OCI-LY7 (cell line): ENCODE measurements around the gene MRPS17. TPM values are rescaled to one million over a fixed set of nuclear protein-coding genes. Genes with fewer than 3 reads are reported as not detected.
"Not testable (repeated sequence)": the region's sequence is repeated elsewhere in the genome, so short reads cannot be mapped to it uniquely, and the experiment has no call there.

Experiments used
- BruUV-seq: library from RNA; stranded (reverse); fragments of 400-500 nt; replicated peaks from 2 replicates; lab custom pipeline; 2021; lab: Mats Ljungman, UMichigan
- CTCF ChIA-PET: fragments of 300-600 bp; sonication (Branson Sonifier 250); formaldehyde crosslinking; loops from one replicate; lab custom pipeline; 2022; ENCODE audit warnings: antibody characterized with exemption; ENCODE audit not compliant: unreplicated experiment; lab: Charles Lee
- POLR2A ChIA-PET: fragments of 300-600 bp; sonication (Branson Sonifier 250); formaldehyde crosslinking; loops from one replicate; lab custom pipeline; 2022; ENCODE audit warnings: antibody characterized with exemption; lab: Charles Lee
- DNase-seq: peaks from one replicate; pipeline ENCODE4 v3.0.0-alpha.2; 2015; ENCODE audit warnings: low spot score
- H2AFZ ChIP-seq: fragments of 200-600 bp; sonication (generic), shearing (Covaris generic); 2 replicates; pipeline ENCODE4 v1.6.1; 2014; ENCODE audit warnings: mild to moderate bottlenecking, antibody characterized with exemption, low read length, moderate library complexity
- H3K27ac ChIP-seq: fragments of 200-600 bp; sonication (generic); 2 replicates; pipeline ENCODE4 v1.5.1; 2014; ENCODE audit warnings: mixed run types, low read depth, mild to moderate bottlenecking, moderate library complexity, low read length, inconsistent platforms; ENCODE audit not compliant: poor library complexity, severe bottlenecking
- H3K36me3 ChIP-seq: fragments of 200-600 bp; sonication (generic); 2 replicates; pipeline ENCODE4 v1.6.1; 2014; ENCODE audit warnings: mild to moderate bottlenecking, antibody characterized with exemption, low read length, moderate library complexity, mixed read lengths; ENCODE audit not compliant: insufficient read depth
- H3K4me1 ChIP-seq: fragments of 200-600 bp; sonication (generic); 2 replicates; pipeline ENCODE4 v1.5.1; 2014; ENCODE audit warnings: mild to moderate bottlenecking, low read length; ENCODE audit not compliant: insufficient read depth, poor library complexity, severe bottlenecking
- H3K4me2 ChIP-seq: fragments of 200-600 bp; sonication (generic); 2 replicates; pipeline ENCODE4 v1.6.1; 2014; ENCODE audit warnings: mild to moderate bottlenecking, low read length
- H3K4me3 ChIP-seq: fragments of 200-600 bp; sonication (generic); 2 replicates; pipeline ENCODE4 v1.5.1; 2014; ENCODE audit warnings: mild to moderate bottlenecking, low read depth, low read length; ENCODE audit not compliant: poor library complexity, severe bottlenecking
- H3K79me2 ChIP-seq: fragments of 200-600 bp; sonication (generic); 2 replicates; pipeline ENCODE4 v1.6.1; 2016; ENCODE audit warnings: low read depth, mild to moderate bottlenecking, low read length, moderate library complexity, mixed read lengths; ENCODE audit not compliant: insufficient read depth
- H3K9me2 ChIP-seq: fragments of 200-600 bp; sonication (generic); 2 replicates; pipeline ENCODE4 v1.6.1; 2016; ENCODE audit warnings: mild to moderate bottlenecking, low read length, mixed read lengths; ENCODE audit not compliant: insufficient read depth
- H3K9me3 ChIP-seq: fragments of 200-600 bp; sonication (generic); 2 replicates; pipeline ENCODE4 v1.6.1; 2014; ENCODE audit warnings: mild to moderate bottlenecking, mixed run types, low read length, mixed read lengths
- H4K20me1 ChIP-seq: fragments of 200-600 bp; sonication (generic); 2 replicates; pipeline ENCODE4 v1.6.1; 2014; ENCODE audit warnings: mild to moderate bottlenecking, antibody characterized with exemption, low read length, moderate library complexity, mixed read lengths; ENCODE audit not compliant: insufficient read depth
- EZH2phosphoT487 ChIP-seq: fragments of 200-600 bp; sonication (generic); IDR thresholded peaks from 2 replicates; pipeline ENCODE4 v1.6.1; 2018; ENCODE audit warnings: low read depth, borderline replicate concordance, mild to moderate bottlenecking, mixed run types, antibody characterized with exemption, low read length, moderate library complexity, mixed read lengths
- intact Hi-C: fragments of 100-400 bp; cut with micrococcal nuclease; formaldehyde crosslinking; loops from one replicate; pipeline ENCODE4 v1.10.0; 2022; ENCODE audit not compliant: unreplicated experiment
- total RNA-seq, 2 experiments: library from RNA; depleted of rRNA in 1 of 2; stranded (reverse); fragments of >200 nt in 1 of 2; shearing (Covaris generic) in 1 of 2; gene quantifications; 2 replicates each; pipeline ENCODE4 v1.2.3, GENCODE V29; 2014 to 2022
- TF ChIP-seq, protein P1 (sequence below): fragments of 200-600 bp; sonication (generic); conservative IDR thresholded peaks from 2 replicates; pipeline ENCODE4 v1.5.1; 2014; ENCODE audit warnings: mild to moderate bottlenecking, antibody characterized with exemption, low read length, moderate library complexity, mixed read lengths

MRPS17 gene
- total RNA-seq, 2 experiments from 2014 or later: 23.2 to 27.8 TPM

DNA sequence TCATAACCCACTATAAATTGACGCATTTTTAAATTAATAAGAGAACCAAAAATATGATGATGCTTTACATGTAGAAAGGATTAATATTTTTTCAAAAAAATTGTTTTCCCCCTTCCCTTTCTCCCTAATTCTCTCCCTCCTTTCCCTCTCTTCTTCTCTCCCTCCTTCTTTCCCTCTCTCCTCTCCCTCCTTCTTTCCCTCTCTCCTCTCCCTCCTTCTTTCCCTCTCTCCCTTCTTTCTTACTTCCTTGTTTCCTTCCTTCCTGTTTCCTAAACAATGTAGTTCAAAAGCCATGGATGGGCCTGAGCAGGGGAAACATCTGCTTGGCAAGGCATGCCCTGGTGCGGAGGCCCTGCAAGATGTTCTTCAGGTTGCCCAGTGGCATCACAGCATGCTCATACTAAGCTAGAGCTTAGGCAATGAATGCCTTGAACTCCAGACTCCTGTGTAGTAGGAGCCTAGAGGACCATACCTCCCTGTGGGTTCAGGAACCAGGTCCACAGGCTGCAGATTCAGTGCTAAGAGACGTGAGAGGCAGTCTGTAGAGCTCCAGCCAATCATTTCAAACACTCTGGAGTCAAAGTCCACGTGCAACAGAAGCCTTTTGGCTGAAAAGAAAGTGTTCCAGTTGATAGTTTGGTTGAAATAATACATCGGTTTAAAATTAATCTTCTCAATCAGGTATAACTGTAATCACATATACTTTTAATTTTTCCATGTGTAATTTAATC is 20.1 kb upstream of the MRPS17 start:
- Histone ChIP-seq H4K20me1 (no peaks in the 10 kb centered on the region), H3K4me1 (peaks cover 15% of the 10 kb centered on the region), H3K9me2 (no peaks in the 10 kb centered on the region), H3K79me2 (no peaks in the 10 kb centered on the region), H2AFZ (no peak overlapping the region), H3K4me3 (no peak overlapping the region), H3K27ac (no peak overlapping the region), H3K36me3 (no peaks in the 10 kb centered on the region), H3K9me3 (no peaks in the 10 kb centered on the region), H3K4me2 (no peak overlapping the region)
- intact Hi-C loops: no loop called here
- BruUV-seq: no TSS peak
- ChIA-PET POLR2A (no interaction called here), CTCF (no interaction called here)
- no peak for DNase-seq
- no peak for TF ChIP-seq EZH2phosphoT487
- TF ChIP-seq, protein P1, sequence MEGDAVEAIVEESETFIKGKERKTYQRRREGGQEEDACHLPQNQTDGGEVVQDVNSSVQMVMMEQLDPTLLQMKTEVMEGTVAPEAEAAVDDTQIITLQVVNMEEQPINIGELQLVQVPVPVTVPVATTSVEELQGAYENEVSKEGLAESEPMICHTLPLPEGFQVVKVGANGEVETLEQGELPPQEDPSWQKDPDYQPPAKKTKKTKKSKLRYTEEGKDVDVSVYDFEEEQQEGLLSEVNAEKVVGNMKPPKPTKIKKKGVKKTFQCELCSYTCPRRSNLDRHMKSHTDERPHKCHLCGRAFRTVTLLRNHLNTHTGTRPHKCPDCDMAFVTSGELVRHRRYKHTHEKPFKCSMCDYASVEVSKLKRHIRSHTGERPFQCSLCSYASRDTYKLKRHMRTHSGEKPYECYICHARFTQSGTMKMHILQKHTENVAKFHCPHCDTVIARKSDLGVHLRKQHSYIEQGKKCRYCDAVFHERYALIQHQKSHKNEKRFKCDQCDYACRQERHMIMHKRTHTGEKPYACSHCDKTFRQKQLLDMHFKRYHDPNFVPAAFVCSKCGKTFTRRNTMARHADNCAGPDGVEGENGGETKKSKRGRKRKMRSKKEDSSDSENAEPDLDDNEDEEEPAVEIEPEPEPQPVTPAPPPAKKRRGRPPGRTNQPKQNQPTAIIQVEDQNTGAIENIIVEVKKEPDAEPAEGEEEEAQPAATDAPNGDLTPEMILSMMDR: no peak

GRCh38 chr7:55939514-55940123 is 12.1 kb upstream of the MRPS17 start:
- ChIA-PET CTCF (no interaction called here), POLR2A (interaction anchor here (0.6 kb wide), 1 partner anchor 37 kb away, joined by 3 read pairs; no protein-coding TSS in a partner anchor)
- H4K20me1 ChIP-seq: no peaks in the 10 kb centered on the region
- no peaks in the 10 kb centered on the region for H3K79me2 ChIP-seq
- peaks cover 15% of the 10 kb centered on the region for H3K9me3 ChIP-seq
- no TSS peak for BruUV-seq
- no peak overlapping the region for H3K27ac ChIP-seq
- no peaks in the 10 kb centered on the region for H3K9me2 ChIP-seq
- intact Hi-C loops: no loop called here
- no peak for DNase-seq
- H3K4me1 ChIP-seq: no peaks in the 10 kb centered on the region
- H3K4me3 ChIP-seq: no peak overlapping the region
- no peak overlapping the region for H3K4me2 ChIP-seq
- TF ChIP-seq, protein P1: no peak
- TF ChIP-seq EZH2phosphoT487: no peak
- H3K36me3 ChIP-seq: no peaks in the 10 kb centered on the region
- no peak overlapping the region for H2AFZ ChIP-seq

DNA sequence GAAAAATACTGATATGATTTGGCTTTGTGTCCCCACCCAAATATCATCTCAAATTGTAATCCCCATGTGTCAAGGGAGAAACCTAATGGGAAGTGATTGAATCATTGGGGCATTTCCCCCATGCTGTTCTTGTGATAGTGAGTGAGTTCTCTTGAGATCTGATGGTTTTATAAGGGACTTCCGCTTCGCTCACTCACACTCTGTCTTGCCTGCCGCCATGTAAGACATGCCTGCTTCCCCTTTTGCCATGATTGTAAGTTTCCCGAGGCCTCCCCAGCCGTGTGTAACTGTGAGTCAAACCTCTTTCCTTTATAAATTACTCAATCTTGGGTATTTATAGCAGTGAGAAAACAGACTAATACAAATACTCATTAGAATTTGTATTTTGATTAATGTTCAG is 5.1 kb upstream of the MRPS17 start:
- DNase-seq: no peak
- Histone ChIP-seq H3K79me2 (no peaks in the 10 kb centered on the region), H3K27ac (no peak overlapping the region), H3K9me2 (no peaks in the 10 kb centered on the region), H3K9me3 (0 out of 2 replicates have a peak, but pooled peaks cover 12% of the 10 kb centered on the region), H3K4me1 (no peaks in the 10 kb centered on the region), H3K4me3 (no peak overlapping the region), H4K20me1 (no peaks in the 10 kb centered on the region), H3K36me3 (no peaks in the 10 kb centered on the region), H3K4me2 (no peak overlapping the region), H2AFZ (no peak overlapping the region)
- TF ChIP-seq, protein P1: no peak
- TF ChIP-seq EZH2phosphoT487: no peak
- no TSS peak for BruUV-seq
- POLR2A ChIA-PET: no interaction called here
- CTCF ChIA-PET: no interaction called here
- intact Hi-C loops: no loop called here

GRCh38 chr7:55952352-55952671 is 635 bp downstream of the MRPS17 start:
- Histone ChIP-seq H3K27ac (peak overlapping the region; percentile 10), H2AFZ (peak overlapping the region; percentile 58; the same call in 1 of the 2 replicates), H3K4me3 (peak overlapping the region; percentile 95), H3K36me3 (peaks cover 36% of the 10 kb centered on the region), H3K4me2 (peak overlapping the region; percentile 81), H3K79me2 (peaks cover 18% of the 10 kb centered on the region)
- H3K9me2 ChIP-seq, CTCF ChIA-PET, H3K4me1 ChIP-seq, BruUV-seq, H4K20me1 ChIP-seq, H3K9me3 ChIP-seq, POLR2A ChIA-PET, DNase-seq, intact Hi-C loops: not testable (repeated sequence)
